SHP77 (cell line): Measurements from ENCODE around the gene ZDHHC11.
A peak's percentile ranks its signal among the peaks of the same experiment; 100 is the strongest.
"Not testable (repeated sequence)": the region's sequence is repeated elsewhere in the genome, so short reads cannot be mapped to it uniquely, and the experiment has no call there.

Experiments
- DNase-seq, 2 experiments: peaks; one replicate each; lab custom pipeline; 2025; lab: John Stamatoyannopoulos, UW

Gene ZDHHC11

DNA sequence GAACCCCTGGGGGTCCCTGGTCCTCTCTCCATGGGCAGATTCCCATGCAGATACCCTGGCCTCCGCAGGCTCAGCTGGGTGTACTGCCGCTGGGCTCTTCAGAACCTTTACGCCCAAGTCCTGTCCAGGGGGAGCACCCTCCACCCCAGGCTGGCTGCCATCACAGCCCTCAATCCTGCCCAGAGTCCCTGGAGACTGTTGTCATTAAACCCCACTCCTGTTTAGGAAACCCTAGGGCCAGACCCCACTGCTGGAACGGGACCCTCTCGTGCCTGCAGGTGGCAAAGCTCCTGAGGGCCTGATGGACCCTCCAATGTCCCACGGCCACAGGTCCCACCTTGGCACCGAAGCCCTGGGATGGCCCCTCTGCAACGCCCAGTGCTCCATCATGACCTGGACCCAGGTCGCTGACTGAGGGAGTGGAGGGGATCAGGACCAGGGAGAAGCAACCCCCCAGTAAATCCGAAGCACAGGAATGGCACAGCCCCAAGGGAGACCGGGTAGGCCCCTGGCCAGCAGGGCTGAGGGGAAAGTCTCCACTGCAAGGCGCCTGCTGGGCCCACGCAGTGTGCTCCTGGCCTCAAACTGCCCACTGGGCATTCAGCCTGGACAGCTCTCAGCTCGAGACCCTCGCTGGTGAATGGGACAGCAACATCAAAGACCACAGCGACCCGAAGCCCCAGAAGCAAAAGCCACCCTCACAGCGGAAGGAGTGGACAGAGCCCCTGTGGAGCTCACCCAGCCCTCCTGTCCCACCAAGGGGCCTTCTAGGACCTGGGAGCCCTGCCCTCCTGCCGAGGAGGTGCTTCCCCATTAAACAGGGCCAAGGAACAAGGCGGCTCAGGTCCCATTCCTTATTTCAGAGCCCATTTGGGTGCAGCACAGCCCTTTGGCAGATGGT, 74.6 kb downstream of the ZDHHC11 start:
- no peak for DNase-seq

DNA sequence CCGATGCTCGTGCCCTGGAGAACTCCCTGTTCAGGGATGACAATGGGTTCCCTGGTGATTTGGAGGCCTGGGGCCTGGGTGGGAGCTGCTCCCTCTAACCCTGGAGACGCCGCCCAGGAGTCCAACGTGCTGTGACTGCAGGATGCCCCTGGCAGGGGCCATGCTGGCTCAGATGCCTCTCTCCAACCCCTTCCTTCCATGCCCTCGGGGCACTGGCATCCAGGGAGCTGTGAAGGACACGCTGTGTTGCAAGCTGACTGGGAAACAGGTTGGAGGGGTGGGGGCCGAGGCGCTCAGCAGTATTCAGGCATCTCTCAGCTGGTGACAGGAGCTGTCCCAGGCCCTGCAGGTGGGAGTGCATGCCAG, 75.2 kb downstream of the ZDHHC11 start:
- not testable (repeated sequence) for DNase-seq

DNA sequence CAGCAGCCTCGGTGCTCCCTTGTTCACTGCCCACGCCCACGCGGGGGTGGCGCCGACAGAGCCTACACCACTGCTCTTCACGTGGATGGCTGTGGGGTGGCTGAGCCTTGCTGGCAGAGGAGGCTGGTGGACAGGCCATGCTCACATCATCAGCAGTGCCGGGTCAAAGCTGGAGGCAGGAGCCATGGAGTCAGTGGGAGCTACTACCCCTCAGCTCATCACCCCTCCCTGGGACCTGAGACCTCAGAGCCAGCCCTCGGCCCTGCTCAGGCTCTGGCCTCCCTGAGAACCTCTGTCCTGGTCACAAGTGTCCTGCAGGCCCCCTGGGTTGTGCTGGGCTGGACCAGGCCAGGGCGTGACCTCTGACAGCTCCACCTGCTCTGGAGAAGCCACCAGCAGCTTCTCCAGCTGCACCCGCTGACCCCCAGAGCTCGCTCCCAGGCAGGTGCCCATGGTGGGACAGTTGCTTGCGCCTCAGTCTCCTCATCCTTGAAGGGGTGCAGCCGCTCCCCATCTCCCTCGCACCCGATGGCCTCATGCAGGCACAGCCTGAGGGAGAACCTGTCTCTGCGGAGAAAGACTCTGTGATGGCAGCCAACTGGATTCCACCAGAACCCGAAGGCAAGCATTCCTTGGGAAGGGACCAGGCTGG, 75.8 kb downstream of the ZDHHC11 start:
- not testable (repeated sequence) for DNase-seq

- not testable (repeated sequence) for DNase-seq
Measured at GRCh38 chr5:774304-774703, 76.5 kb downstream of the ZDHHC11 start.

DNA sequence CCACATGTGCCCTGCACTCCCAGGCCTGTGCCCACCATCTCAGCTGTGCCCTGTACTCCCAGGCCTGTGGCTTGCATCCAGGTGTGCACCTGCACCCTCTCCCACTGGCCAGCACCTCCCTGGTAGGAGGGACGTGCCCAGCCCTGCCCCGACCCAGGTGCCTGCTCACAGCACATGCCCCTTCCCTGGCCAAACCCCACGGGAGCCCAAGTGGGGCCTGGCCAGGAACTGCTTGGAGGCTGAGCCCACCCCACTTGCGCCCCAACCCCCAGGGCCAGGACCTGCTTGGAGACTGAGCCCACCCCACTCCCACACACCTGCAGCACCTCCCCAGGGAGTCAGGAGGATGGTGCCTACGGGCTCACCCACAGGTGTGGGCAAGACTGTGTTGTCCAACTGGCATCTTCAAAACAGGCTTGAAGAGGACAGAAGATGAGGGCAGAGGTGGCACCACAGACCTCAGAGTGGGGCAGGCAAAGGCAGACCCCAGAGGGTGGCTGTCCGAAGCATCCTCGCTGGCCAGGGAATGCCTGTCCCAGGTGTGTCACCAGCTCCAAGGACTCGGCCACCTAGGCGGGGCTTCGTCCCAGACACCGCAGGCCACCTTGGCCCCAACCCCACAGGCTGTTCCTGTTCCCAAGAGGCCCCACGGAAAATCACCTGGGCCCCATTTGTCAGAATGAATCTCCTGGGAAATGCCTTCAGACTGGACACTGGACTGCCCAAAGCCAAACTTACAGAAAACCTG, 77.1 kb downstream of the ZDHHC11 start:
- DNase-seq = no peak

- DNase-seq = not testable (repeated sequence)
Measured at GRCh38 chr5:772931-773330, 77.9 kb downstream of the ZDHHC11 start.

GRCh38 chr5:772547-772890, 78.3 kb downstream of the ZDHHC11 start:
- not testable (repeated sequence) for DNase-seq

DNA sequence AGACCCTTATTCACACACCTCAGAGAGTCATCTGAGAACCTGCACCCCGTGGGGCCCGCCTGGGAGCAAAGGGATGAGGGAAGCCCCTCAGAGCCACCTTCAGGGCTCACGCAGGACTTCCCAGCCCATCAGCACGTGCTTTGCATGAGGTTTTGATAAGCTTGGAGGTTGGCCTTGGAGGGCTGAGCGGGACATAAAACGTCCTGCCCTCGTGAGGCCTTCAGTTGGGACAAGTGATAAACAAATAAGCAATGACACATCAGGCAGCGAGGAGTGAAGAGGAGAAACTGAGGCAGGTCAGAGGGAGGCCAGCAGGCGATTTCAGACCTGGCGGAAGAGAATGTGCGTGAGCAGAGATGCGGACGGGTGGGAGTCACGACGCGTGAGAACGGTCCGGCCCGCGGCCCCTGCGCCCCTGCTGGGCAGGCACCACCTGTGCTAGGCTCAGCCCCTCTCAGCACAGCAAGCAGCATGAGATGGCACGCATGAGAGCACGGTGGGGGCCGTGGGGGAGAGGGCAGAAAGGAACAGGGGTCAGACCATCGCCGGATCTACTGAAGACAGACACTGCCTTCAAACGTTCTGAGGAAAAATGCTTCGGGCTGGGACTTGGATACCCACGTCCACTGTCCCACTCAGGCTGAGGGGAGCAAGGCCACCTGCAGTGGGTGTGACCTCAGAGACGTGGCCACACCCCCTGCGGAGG, 78.8 kb downstream of the ZDHHC11 start:
- DNase-seq = not testable (repeated sequence)

GRCh38 chr5:771087-771781, 79.6 kb downstream of the ZDHHC11 start:
- not testable (repeated sequence) for DNase-seq

DNA sequence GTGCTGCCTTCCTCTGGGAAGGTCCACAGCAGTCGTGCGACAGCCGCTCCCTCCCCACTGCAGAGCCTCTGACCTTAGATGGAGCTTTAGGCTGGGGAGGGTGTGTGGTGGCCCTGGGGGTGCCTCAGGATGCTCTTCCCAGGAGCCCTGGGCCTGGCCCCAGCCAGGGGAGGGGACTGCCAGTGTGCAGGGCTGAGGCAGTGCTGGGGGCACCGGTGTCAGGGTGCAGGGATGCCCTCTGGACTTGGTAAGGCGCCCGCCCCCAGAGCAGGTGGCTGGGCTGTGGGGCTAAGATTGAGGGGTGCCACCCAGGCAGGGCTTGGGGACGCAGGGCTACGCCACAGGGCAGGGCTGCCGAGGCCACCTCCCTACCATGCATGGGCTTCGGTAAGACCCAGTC, 80.2 kb downstream of the ZDHHC11 start:
- not testable (repeated sequence) for DNase-seq

- not testable (repeated sequence) for DNase-seq
Measured at GRCh38 chr5:769485-770145, 81.2 kb downstream of the ZDHHC11 start.

- DNase-seq = no peak
Measured at GRCh38 chr5:766666-767431, 83.9 kb downstream of the ZDHHC11 start.

GRCh38 chr5:765948-766631, 84.7 kb downstream of the ZDHHC11 start:
- no peak for DNase-seq

DNA sequence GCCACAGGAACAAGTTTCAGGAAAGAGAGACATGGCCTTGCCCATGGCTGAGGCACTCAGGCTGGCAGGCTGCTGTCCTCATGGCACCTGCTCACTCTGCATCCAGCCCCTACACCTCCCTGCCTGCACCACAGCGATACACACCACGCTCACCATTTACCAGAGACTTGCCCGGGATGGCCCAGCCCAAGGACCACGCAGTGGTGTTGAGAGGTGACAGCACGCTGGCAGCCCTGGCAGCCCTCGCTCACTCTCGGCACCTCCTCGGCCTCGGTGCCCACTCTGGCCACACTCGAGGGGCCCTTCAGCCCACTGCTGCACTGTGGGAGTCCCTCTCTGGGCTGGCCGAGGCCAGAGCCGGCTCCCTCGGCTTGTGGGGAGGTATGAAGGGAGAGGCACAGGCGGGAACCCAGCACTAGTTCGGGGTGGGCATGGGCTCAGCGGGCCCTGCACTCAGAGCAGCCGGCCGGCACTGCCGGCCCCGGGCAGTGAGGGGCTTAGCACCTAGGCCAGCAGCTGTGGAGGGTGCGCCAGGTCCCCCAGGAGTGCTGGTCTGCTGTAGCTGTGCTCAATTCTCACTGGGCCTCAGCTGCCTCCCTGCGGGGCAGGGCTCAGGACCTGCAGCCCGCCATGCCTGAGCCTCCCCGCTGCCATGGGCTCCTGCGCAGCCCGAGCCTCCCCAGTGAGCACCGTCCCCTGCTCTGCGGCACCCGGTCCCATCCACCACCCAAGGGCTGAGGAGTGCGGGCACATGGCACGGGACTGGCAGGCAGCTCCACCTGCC, 86.6 kb downstream of the ZDHHC11 start:
- no peak for DNase-seq

GRCh38 chr5:763397-763796, 87.4 kb downstream of the ZDHHC11 start:
- DNase-seq = no peak

DNA sequence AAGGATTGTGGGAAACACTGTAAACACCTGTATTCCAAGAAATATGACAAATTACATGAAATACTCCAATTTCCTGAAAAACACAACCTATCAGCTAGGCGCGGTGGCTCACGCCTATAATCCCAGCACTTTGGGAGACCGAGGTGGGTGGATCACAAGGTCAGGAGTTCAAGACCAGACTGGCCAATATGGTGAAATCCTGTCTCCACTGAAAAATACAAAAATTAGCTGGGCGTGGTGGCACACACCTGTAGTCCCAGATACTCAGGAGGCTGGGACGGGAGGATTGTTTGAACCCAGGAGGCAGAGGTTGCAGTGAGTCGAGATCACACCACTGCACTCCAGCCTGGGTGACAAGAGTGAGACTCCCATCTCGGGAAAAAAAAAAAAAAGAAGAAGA, 87.8 kb downstream of the ZDHHC11 start:
- not testable (repeated sequence) for DNase-seq

DNA sequence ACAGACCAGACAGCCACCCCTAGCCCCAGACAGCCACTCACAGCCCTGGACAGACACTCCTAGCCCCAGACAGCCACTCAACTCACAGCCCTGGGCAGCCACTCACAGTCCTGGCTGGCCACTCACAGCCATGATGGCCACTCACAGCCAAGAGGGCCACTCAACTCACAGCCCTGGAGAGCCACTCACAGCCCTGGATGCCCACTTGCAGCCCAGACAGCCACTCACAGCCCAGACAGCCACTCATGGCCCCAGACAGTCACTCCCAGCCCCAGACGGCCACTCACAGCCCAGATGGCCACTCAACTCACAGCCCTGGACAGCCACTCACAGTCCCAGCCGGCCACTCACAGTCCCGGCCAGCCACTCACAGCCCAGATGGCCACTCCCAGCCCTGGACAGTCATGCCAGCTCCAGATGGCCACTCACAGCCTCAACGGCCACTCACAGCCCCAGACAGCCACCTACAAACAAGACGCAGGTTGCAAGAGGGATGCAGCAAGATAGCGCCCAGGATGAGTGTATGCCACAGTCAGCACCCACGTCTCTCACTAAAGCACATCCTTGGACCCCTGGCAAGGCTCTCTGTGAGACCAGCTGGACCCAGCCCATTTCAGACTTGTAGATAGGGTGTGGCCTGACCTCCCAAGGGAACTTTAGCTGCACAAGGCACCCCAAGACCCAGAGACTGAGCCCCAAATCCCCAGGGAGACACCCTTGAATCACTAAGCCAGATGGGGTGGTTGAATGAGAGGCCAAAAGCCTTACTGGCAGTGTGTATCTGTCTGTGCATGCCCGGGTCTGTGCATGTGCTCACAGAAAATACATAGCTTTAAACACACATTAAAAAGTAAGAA, 88.7 kb downstream of the ZDHHC11 start:
- DNase-seq = peak; percentile 33 to 34
